ENCODE results near the gene EGLN3.

GRCh38 chr14:33945210-33946088 lies 5.4 kb downstream of the EGLN3 start:
- no peak for TF ChIP-seq CTCF (IDR thresholded peaks at IDR 0.05)
- no peak for TF ChIP-seq POLR2A (IDR thresholded peaks at IDR 0.05)
